Upper lobe of left lung (tissue), 4 donors: ENCODE results near the gene PPP4R3B.

Source experiments
- CTCF ChIP-seq, 6 experiments: fragments of 450-650 bp in 4 of 6; fragments of 200-600 bp in 2 of 6; sonication (generic) in 2 of 6; IDR thresholded peaks; one replicate each; pipeline ENCODE4 v1.5.1; 2016 to 2019; ENCODE audit warnings: antibody characterized with exemption in 6 of 6
- EP300 ChIP-seq, 4 donors: sonication (generic); formaldehyde crosslinking; IDR thresholded peaks; one replicate each; pipeline ENCODE4 v1.5.1; 2017; ENCODE audit warnings: antibody characterized with exemption in 4 of 4, control low read depth in 2 of 4

- no peak for TF ChIP-seq CTCF (IDR thresholded peaks at IDR 0.05)
- TF ChIP-seq EP300 (IDR thresholded peaks at IDR 0.05) = no peak
Measured at GRCh38 chr2:55592130-55592529, 25.3 kb downstream of the PPP4R3B start.
